B cell (primary cell): ENCODE results near the gene TSPAN15.

Experiments used
- CTCF ChIP-seq: fragments of 200-600 bp; IDR thresholded peaks from one replicate; pipeline ENCODE4 v1.8.0; 2022; ENCODE audit warnings: antibody characterized with exemption, mild to moderate bottlenecking
- EZH2 ChIP-seq: IDR thresholded peaks from 2 replicates; pipeline ENCODE4 v1.6.1; 2012; ENCODE audit warnings: borderline replicate concordance, low read depth, mild to moderate bottlenecking, moderate library complexity, low read length; ENCODE audit not compliant: insufficient read depth, poor library complexity, severe bottlenecking

DNA sequence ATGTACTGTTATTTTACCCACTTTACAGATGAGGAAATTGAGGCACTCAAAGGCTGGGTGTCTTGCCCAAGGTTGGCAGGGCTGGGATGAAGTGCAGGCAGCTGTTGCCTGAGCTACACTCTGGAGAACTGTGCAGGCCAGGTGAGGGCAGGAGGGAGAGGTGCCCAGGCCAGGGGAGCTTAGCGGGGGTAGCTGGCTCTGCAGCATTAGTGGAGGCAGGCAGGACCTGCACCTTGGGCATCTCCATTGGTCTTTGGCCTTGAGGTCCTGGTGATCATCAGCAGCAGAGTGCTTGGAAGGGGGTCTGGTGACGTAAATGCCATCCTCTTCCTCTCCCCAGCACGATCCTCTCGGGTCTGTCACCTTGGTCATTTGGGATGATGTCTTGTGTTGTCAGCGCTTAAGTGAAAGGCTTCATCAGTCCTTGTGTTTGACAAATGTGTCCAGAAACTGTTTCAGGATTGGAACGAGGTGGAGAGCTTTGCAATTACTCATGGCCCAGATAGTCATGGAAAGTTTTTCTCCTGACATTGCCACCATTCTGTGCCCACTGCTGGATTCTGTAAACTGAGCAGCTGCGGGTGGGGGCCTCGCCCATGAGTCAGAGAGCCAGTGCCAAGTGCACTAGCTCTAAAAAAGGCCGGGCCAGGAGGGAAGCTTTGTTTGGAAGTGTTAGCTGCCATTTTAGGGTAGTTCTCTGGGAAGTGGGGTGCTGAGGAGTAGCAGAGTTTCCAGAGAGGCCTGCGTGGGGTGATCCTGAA is 47.6 kb downstream of the TSPAN15 start:
- TF ChIP-seq CTCF (no peak), EZH2 (no peak)
